Trophoblast cell (in vitro differentiated cells and primary cell): ENCODE data around the gene SCARB2.

Source experiments
- DNase-seq, 2 donors: peaks; one replicate each; pipeline ENCODE4 v3.0.0-alpha.2; 2016
- H2AFZ ChIP-seq: 2 replicates; pipeline ENCODE4 v1.6.1; 2013; ENCODE audit warnings: low read length, moderate library complexity, mild to moderate bottlenecking; ENCODE audit not compliant: insufficient read depth, poor library complexity
- H2AK5ac ChIP-seq: 2 replicates; pipeline ENCODE4 v1.6.1; 2013; ENCODE audit warnings: mild to moderate bottlenecking, low read length
- H2BK120ac ChIP-seq: 2 replicates; pipeline ENCODE4 v1.6.1; 2013; ENCODE audit warnings: low read length, mild to moderate bottlenecking, moderate library complexity; ENCODE audit not compliant: insufficient read depth, poor library complexity
- H2BK12ac ChIP-seq: 2 replicates; pipeline ENCODE4 v1.6.1; 2013; ENCODE audit warnings: mild to moderate bottlenecking, low read length, moderate library complexity
- H2BK5ac ChIP-seq: 2 replicates; pipeline ENCODE4 v1.6.1; 2013; ENCODE audit warnings: low read length, low read depth, moderate library complexity, mild to moderate bottlenecking; ENCODE audit not compliant: poor library complexity
- H3K14ac ChIP-seq: 2 replicates; pipeline ENCODE4 v1.6.1; 2013; ENCODE audit warnings: mild to moderate bottlenecking, low read length
- H3K18ac ChIP-seq: 2 replicates; pipeline ENCODE4 v1.6.1; 2013; ENCODE audit warnings: mild to moderate bottlenecking, low read length
- H3K23ac ChIP-seq: 2 replicates; pipeline ENCODE4 v1.6.1; 2013; ENCODE audit warnings: low read length
- H3K27ac ChIP-seq: 2 replicates; pipeline ENCODE4 v1.5.1; 2013; ENCODE audit warnings: low read depth, mild to moderate bottlenecking, inconsistent platforms, low read length, moderate library complexity
- H3K27me3 ChIP-seq: 2 replicates; pipeline ENCODE4 v1.6.1; 2013; ENCODE audit warnings: inconsistent platforms, mild to moderate bottlenecking, low read length, moderate library complexity; ENCODE audit not compliant: insufficient read depth
- H3K36me3 ChIP-seq, 2 experiments: 1 replicate in 1 of 2; 2 replicates in 1 of 2; pipeline ENCODE4 v1.6.1; 2013; ENCODE audit warnings: low read length in 2 of 2, mild to moderate bottlenecking in 2 of 2, moderate library complexity in 1 of 2; ENCODE audit not compliant: insufficient read depth in 2 of 2, control insufficient read depth in 1 of 2
- H3K4ac ChIP-seq: 2 replicates; pipeline ENCODE4 v1.6.1; 2013; ENCODE audit warnings: low read depth, mild to moderate bottlenecking, low read length, moderate library complexity
- H3K4me1 ChIP-seq, 2 experiments: 1 replicate in 1 of 2; 2 replicates in 1 of 2; pipeline ENCODE4 v1.6.1; 2013; ENCODE audit warnings: low read length in 2 of 2, mild to moderate bottlenecking in 2 of 2, moderate library complexity in 1 of 2; ENCODE audit not compliant: insufficient read depth in 2 of 2, control insufficient read depth in 1 of 2
- H3K4me2 ChIP-seq: 2 replicates; pipeline ENCODE4 v1.6.1; 2013; ENCODE audit warnings: inconsistent platforms, mild to moderate bottlenecking, low read length, moderate library complexity
- H3K4me3 ChIP-seq: 2 replicates; pipeline ENCODE4 v1.5.1; 2013; ENCODE audit warnings: mild to moderate bottlenecking, low read depth, low read length, inconsistent platforms
- H3K79me1 ChIP-seq: one replicate; pipeline ENCODE4 v1.6.1; 2013; ENCODE audit warnings: low read length
- H3K79me2 ChIP-seq: 2 replicates; pipeline ENCODE4 v1.6.1; 2013; ENCODE audit warnings: low read length, mild to moderate bottlenecking; ENCODE audit not compliant: control insufficient read depth, insufficient read depth, poor library complexity
- H3K9ac ChIP-seq: 2 replicates; pipeline ENCODE4 v1.6.1; 2013; ENCODE audit warnings: mild to moderate bottlenecking, low read length
- H3K9me3 ChIP-seq: 2 replicates; pipeline ENCODE4 v1.6.1; 2013; ENCODE audit warnings: low read depth, mild to moderate bottlenecking, control low read depth, inconsistent platforms, low read length; ENCODE audit not compliant: insufficient read depth
- H4K12ac ChIP-seq: 2 replicates; pipeline ENCODE4 v1.6.1; 2013; ENCODE audit warnings: low read depth, mild to moderate bottlenecking, low read length, moderate library complexity
- H4K8ac ChIP-seq: 2 replicates; pipeline ENCODE4 v1.6.1; 2013; ENCODE audit warnings: low read depth, mild to moderate bottlenecking, low read length, moderate library complexity
- H4K91ac ChIP-seq: one replicate; pipeline ENCODE4 v1.6.1; 2013; ENCODE audit warnings: low read depth, mild to moderate bottlenecking, low read length, moderate library complexity
- WGBS: extraction: QIAGEN DNeasy Blood & Tissue Kit; methylation state at CpG from one replicate; pipeline ENCODE4 v1.1.7; 2013; ENCODE audit warnings: missing lambda C conversion rate; ENCODE audit not compliant: insufficient read length, insufficient coverage; ENCODE audit errors: extremely low coverage; 5-methylcytosine and 5-hydroxymethylcytosine counted together

The SCARB2 gene

DNA sequence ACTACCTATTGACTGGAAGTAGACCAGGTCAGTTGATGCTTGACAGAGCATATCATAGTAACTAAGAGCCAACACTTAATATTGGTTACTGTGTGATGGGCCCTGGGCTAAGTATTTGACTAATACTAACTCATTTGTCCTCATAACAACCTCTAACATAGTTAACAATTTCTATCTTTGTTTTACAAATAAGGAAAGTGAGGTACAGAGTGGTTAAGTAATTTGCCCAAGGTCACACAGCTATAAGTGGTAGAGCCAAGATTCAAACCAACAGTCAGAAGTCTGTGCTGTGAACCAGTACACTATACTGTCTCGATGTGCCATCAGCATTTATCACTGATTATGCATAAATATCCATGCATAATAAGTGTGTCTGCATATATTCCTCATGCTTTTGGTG lies 38.3 kb downstream of the SCARB2 start:
- Histone ChIP-seq H4K12ac (no peak overlapping the region), H3K4me2 (no peak overlapping the region), H2BK12ac (no peak overlapping the region), H2AFZ (no peak overlapping the region), H4K91ac (no peak overlapping the region), H3K36me3 (peaks cover 5 to 7% of the 10 kb centered on the region in 2 experiments), H2BK5ac (no peak overlapping the region), H3K27ac (no peak overlapping the region), H3K9ac (no peak overlapping the region), H3K79me2 (no peaks in the 10 kb centered on the region), H3K14ac (no peak overlapping the region), H3K23ac (no peak overlapping the region), H3K4me3 (no peak overlapping the region), H3K18ac (no peak overlapping the region), H3K4ac (no peak overlapping the region), H4K8ac (no peak overlapping the region), H3K9me3 (no peaks in the 10 kb centered on the region), H3K27me3 (no peaks in the 10 kb centered on the region), H2BK120ac (no peak overlapping the region), H3K4me1 (no peaks in the 10 kb centered on the region), H2AK5ac (no peak overlapping the region), H3K79me1 (no peaks in the 10 kb centered on the region)
- WGBS: no CpG with 5 or more reads among the region's 1 CpG
- no peak for DNase-seq

DNA sequence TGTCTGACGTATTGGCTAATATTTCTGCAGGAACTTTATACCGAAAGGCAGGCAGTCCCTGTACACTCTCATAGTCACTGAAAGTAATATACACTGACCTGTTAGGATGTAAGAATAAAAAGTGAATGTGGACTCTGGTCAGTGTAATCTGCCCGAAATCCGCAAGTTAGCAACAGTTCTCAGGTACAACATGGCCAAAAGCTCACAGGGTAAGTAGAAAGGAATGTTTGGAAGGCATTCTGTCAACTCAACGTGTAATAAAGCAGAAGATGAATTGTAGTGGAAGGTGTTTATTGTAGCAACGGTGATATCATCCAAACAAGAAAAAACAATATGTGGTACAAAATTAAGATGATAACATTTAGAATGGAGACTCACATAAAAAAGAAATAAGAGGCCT lies 39.4 kb downstream of the SCARB2 start:
- no peak overlapping the region for H4K8ac ChIP-seq
- no peak overlapping the region for H3K23ac ChIP-seq
- no peaks in the 10 kb centered on the region for H3K4me1 ChIP-seq
- no peaks in the 10 kb centered on the region for H3K9me3 ChIP-seq
- H2BK12ac ChIP-seq: no peak overlapping the region
- no peak overlapping the region for H3K27ac ChIP-seq
- no peak overlapping the region for H3K9ac ChIP-seq
- H4K91ac ChIP-seq: no peak overlapping the region
- H3K4ac ChIP-seq: no peak overlapping the region
- no peak overlapping the region for H3K4me3 ChIP-seq
- H3K79me1 ChIP-seq: no peaks in the 10 kb centered on the region
- no peak overlapping the region for H2BK5ac ChIP-seq
- no peaks in the 10 kb centered on the region for H3K79me2 ChIP-seq
- H2BK120ac ChIP-seq: no peak overlapping the region
- no peaks in the 10 kb centered on the region for H3K27me3 ChIP-seq
- no peak overlapping the region for H3K18ac ChIP-seq
- no peak overlapping the region for H2AFZ ChIP-seq
- H4K12ac ChIP-seq: no peak overlapping the region
- no peak overlapping the region for H2AK5ac ChIP-seq
- peaks cover 5 to 7% of the 10 kb centered on the region in 2 experiments for H3K36me3 ChIP-seq
- WGBS: no CpG with 5 or more reads among the region's 6 CpGs
- H3K14ac ChIP-seq: no peak overlapping the region
- no peak for DNase-seq
- H3K4me2 ChIP-seq: no peak overlapping the region

DNA sequence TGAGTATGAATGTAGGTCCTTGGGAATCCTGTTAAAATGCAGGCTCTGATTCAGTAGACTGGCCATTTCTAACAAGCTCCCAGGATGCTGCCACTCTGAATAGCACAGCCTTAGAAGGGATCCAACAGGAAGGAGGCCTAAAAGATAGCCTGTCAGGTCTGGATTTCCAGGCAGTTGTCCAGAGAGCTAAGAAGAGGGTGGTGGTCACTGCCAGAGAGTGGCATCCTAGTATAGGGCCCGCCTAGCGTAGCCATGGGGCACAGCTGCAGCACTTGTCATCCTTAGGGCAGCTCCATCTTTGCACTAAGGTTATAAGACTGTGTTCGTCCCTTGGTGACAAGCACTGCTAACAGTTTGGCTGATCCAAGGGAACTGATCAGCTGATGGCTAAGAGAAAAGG lies 44.9 kb downstream of the SCARB2 start:
- no peak overlapping the region for H2BK12ac ChIP-seq
- no peak overlapping the region for H2BK5ac ChIP-seq
- H4K8ac ChIP-seq: no peak overlapping the region
- no peak overlapping the region for H3K23ac ChIP-seq
- H3K4me3 ChIP-seq: no peak overlapping the region
- WGBS: no CpG with 5 or more reads among the region's 3 CpGs
- no peaks in the 10 kb centered on the region for H3K79me1 ChIP-seq
- H3K14ac ChIP-seq: no peak overlapping the region
- H3K36me3 ChIP-seq: peaks cover 8 to 14% of the 10 kb centered on the region in 2 experiments
- H3K27ac ChIP-seq: no peak overlapping the region
- DNase-seq: no peak
- H3K4ac ChIP-seq: no peak overlapping the region
- no peak overlapping the region for H2AFZ ChIP-seq
- H2AK5ac ChIP-seq: no peak overlapping the region
- H3K4me1 ChIP-seq: no peaks in the 10 kb centered on the region
- H3K27me3 ChIP-seq: no peaks in the 10 kb centered on the region
- no peak overlapping the region for H4K91ac ChIP-seq
- H4K12ac ChIP-seq: no peak overlapping the region
- no peak overlapping the region for H2BK120ac ChIP-seq
- H3K4me2 ChIP-seq: no peak overlapping the region
- no peak overlapping the region for H3K9ac ChIP-seq
- no peak overlapping the region for H3K18ac ChIP-seq
- no peaks in the 10 kb centered on the region for H3K9me3 ChIP-seq
- no peaks in the 10 kb centered on the region for H3K79me2 ChIP-seq

DNA sequence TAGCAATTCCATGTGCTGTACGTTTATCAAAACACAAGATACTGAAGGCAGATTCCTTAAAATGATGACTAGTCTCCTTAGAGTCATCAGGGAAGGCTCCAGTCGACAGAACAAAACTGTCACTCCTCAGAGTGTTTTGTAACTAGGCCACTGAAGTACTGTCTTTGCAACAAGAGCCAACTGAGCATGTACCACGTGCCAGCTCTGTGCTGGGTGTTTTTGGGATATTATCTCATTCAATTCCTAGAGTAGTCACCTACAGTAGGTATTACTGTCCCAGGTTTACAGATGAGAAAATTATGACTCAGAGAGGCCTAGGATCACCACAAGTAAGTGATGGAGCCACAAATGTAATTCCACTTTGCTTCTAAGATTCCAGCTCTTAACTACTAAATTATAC lies 47.1 kb downstream of the SCARB2 start:
- Histone ChIP-seq H4K12ac (no peak overlapping the region), H3K4me3 (no peak overlapping the region), H2BK12ac (no peak overlapping the region), H2AK5ac (no peak overlapping the region), H4K8ac (no peak overlapping the region), H3K27ac (no peak overlapping the region), H2BK120ac (no peak overlapping the region), H3K36me3 (peaks cover 9 to 17% of the 10 kb centered on the region in 2 experiments), H3K79me1 (no peaks in the 10 kb centered on the region), H3K9me3 (no peaks in the 10 kb centered on the region), H3K4ac (no peak overlapping the region), H3K27me3 (no peaks in the 10 kb centered on the region), H3K4me2 (no peak overlapping the region), H2AFZ (no peak overlapping the region), H3K9ac (no peak overlapping the region), H3K4me1 (no peaks in the 10 kb centered on the region), H3K18ac (no peak overlapping the region), H2BK5ac (no peak overlapping the region), H3K14ac (no peak overlapping the region), H3K79me2 (no peaks in the 10 kb centered on the region), H3K23ac (no peak overlapping the region), H4K91ac (no peak overlapping the region)
- no CpG with 5 or more reads among the region's 3 CpGs for WGBS
- no peak for DNase-seq
